ENCODE results near the gene TUBA3E.
"Not testable (repeated sequence)": the region's sequence is repeated elsewhere in the genome, so short reads cannot be mapped to it uniquely, and the experiment has no call there.

The TUBA3E gene

GRCh38 chr2:130152816-130153595 is 45.2 kb downstream of the TUBA3E start (continued):
- TF ChIP-seq, protein P1, sequence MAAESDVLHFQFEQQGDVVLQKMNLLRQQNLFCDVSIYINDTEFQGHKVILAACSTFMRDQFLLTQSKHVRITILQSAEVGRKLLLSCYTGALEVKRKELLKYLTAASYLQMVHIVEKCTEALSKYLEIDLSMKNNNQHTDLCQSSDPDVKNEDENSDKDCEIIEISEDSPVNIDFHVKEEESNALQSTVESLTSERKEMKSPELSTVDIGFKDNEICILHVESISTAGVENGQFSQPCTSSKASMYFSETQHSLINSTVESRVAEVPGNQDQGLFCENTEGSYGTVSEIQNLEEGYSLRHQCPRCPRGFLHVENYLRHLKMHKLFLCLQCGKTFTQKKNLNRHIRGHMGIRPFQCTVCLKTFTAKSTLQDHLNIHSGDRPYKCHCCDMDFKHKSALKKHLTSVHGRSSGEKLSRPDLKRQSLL (tag by site-specific recombination; IDR thresholded peaks at IDR 0.05): no peak
- TF ChIP-seq TSHZ1 (tag by site-specific recombination; IDR thresholded peaks at IDR 0.05; ENCODE audit: borderline replicate concordance): no peak
- TF ChIP-seq KLF7 (tag by site-specific recombination; IDR thresholded peaks at IDR 0.05; ENCODE audit: borderline replicate concordance): no peak
- TF ChIP-seq ZNF223 (tag by site-specific recombination; IDR thresholded peaks at IDR 0.05): no peak
- no peak for TF ChIP-seq ZNF280D (tag by site-specific recombination; IDR thresholded peaks at IDR 0.05)
- TF ChIP-seq ZNF629 (tag by site-specific recombination; IDR thresholded peaks at IDR 0.05): no peak
- TF ChIP-seq SETDB1 (IDR thresholded peaks at IDR 0.05; ENCODE audit: insufficient read length, low read length): no peak
- no peak for TF ChIP-seq ZNF26 (tag by site-specific recombination; IDR thresholded peaks at IDR 0.05)
- no peak for TF ChIP-seq MZF1 (tag by site-specific recombination; IDR thresholded peaks at IDR 0.05; ENCODE audit: borderline replicate concordance)
- no peak for TF ChIP-seq ZNF37A (tag by site-specific recombination; IDR thresholded peaks at IDR 0.05)
- no peak for TF ChIP-seq AEBP2 (tag by site-specific recombination; IDR thresholded peaks at IDR 0.05; ENCODE audit: borderline replicate concordance)

DNA sequence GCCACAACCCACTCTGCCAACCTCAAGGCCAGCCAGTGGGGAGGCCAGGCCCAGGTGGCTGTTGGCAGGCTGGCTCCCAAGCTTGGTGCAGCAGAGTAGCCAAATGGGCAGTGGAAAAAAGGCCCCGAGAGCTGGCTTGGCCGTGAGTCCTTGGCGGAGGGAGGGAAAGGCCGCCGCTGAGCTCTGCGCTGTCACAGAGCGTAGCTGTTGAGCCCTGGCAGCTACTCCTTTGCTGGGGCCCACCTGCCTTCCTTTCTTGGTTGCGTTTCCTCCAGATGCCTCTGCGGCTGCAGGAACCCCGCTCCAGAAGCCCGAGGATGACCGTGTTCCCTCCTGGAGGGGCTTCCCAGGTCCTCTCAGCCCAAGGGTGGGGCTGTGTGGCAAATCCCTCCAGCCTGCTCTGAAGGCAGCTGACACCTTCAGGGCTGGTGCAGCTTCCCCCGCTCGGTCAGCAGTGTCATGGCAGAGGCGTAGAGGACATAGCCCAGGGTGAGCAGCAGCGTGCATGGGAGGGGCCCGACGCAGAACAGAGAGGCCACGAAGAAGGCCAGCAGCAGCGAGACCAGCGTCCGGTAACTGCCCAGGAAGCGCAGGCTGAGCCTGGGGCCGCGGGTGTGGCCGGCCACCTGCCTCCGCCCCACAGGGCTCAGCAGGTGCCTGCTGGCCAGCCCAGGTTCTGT is 46.0 kb downstream of the TUBA3E start:
- H3K4me3 ChIP-seq (ENCODE audit: low read depth, low read length); H3K27ac ChIP-seq (ENCODE audit: extremely low read depth, low read depth, low read length); H3K9me3 ChIP-seq (ENCODE audit: control insufficient read depth, insufficient read depth, low read depth, low read length); POLR2A ChIA-PET; H3K4me1 ChIP-seq (ENCODE audit: control insufficient read depth, insufficient read depth, low read length); CTCF ChIA-PET: not testable (repeated sequence)
- H3K36me3 ChIP-seq (ENCODE audit: control insufficient read depth in 2 of 2, insufficient read depth in 1 of 2, low read length in 2 of 2): peaks cover 0 to 58% of the 10 kb centered on the region in 2 experiments; a peak in 1 of 3 replicates

- POLR2A ChIA-PET; H3K9me3 ChIP-seq (ENCODE audit: control insufficient read depth, insufficient read depth, low read depth, low read length); H3K4me1 ChIP-seq (ENCODE audit: control insufficient read depth, insufficient read depth, low read length); H3K4me3 ChIP-seq (ENCODE audit: low read depth, low read length); H3K27ac ChIP-seq (ENCODE audit: extremely low read depth, low read depth, low read length); CTCF ChIA-PET: not testable (repeated sequence)
- peaks cover 0 to 48% of the 10 kb centered on the region in 2 experiments; a peak in 1 of 3 replicates for H3K36me3 ChIP-seq (ENCODE audit: control insufficient read depth in 2 of 2, insufficient read depth in 1 of 2, low read length in 2 of 2)
These were observed 47.1 kb downstream of the TUBA3E start for GRCh38 chr2:130151145-130151512.
